GM23338 (cell line): Measurements from ENCODE around the gene ICAM4. TPM values are rescaled to one million over a fixed set of nuclear protein-coding genes. Genes with fewer than 3 reads are reported as not detected.

Experiments used
- ATAC-seq: fragments of 200-7000 bp; cut with Tn5 transposase; 3 replicates; pipeline ENCODE4 v1.9.1; 2020
- DNase-seq: peaks from one replicate; pipeline ENCODE4 v3.0.0-alpha.2; 2015; ENCODE audit warnings: low spot score
- H2AFZ ChIP-seq: fragments of 200-600 bp; sonication (generic); 2 replicates; pipeline ENCODE4 v1.8.0; 2016; ENCODE audit warnings: antibody characterized with exemption, mild to moderate bottlenecking, moderate library complexity
- H3F3A ChIP-seq: fragments of 200-600 bp; sonication (generic); replicated peaks from 2 replicates; pipeline ENCODE4 v1.8.0; 2017; ENCODE audit warnings: antibody characterized with exemption, mixed run types, low read depth
- H3K27ac ChIP-seq: fragments of 200-600 bp; sonication (generic); 2 replicates; pipeline ENCODE4 v1.6.1; 2016; ENCODE audit warnings: low read depth
- H3K27me3 ChIP-seq: fragments of 200-600 bp; sonication (generic); 2 replicates; pipeline ENCODE4 v1.8.0; 2016; ENCODE audit warnings: mild to moderate bottlenecking, mixed run types, moderate library complexity; ENCODE audit not compliant: insufficient read depth
- H3K36me3 ChIP-seq: fragments of 200-600 bp; sonication (generic); 2 replicates; pipeline ENCODE4 v1.8.0; 2016; ENCODE audit warnings: mild to moderate bottlenecking; ENCODE audit not compliant: insufficient read depth
- H3K4me1 ChIP-seq: fragments of 200-600 bp; sonication (generic); 2 replicates; pipeline ENCODE4 v1.8.0; 2016; ENCODE audit warnings: mild to moderate bottlenecking, moderate library complexity; ENCODE audit not compliant: insufficient read depth
- H3K4me2 ChIP-seq: fragments of 200-600 bp; sonication (generic); 2 replicates; pipeline ENCODE4 v1.7.1; 2017; ENCODE audit warnings: mixed run types
- H3K4me3 ChIP-seq: fragments of 200-600 bp; sonication (generic); 2 replicates; pipeline ENCODE4 v1.6.1; 2016; ENCODE audit warnings: mixed run types
- H3K79me2 ChIP-seq: fragments of 200-600 bp; sonication (generic); replicated peaks from 2 replicates; pipeline ENCODE4 v1.8.0; 2017; ENCODE audit warnings: mild to moderate bottlenecking; ENCODE audit not compliant: insufficient read depth
- H3K9me2 ChIP-seq: fragments of 200-600 bp; sonication (generic); 2 replicates; pipeline ENCODE4 v1.8.0; 2017; ENCODE audit not compliant: insufficient read depth
- H4K20me1 ChIP-seq: fragments of 200-600 bp; sonication (generic); replicated peaks from 2 replicates; pipeline ENCODE4 v1.8.0; 2017; ENCODE audit warnings: mild to moderate bottlenecking; ENCODE audit not compliant: insufficient read depth
- H3K27ac Mint-ChIP-seq: 2 replicates; pipeline ENCODE4 v1.8.0; 2020; ENCODE audit warnings: inconsistent platforms, mild to moderate bottlenecking, moderate library complexity, mixed read lengths
- H3K27me3 Mint-ChIP-seq: 3 replicates; pipeline ENCODE4 v1.8.0; 2022; ENCODE audit warnings: low read depth, mild to moderate bottlenecking, moderate library complexity, mixed read lengths, inconsistent platforms; ENCODE audit not compliant: insufficient read depth, poor library complexity
- H3K36me3 Mint-ChIP-seq: 3 replicates; pipeline ENCODE4 v1.8.0; 2021; ENCODE audit warnings: low read depth, mild to moderate bottlenecking, inconsistent platforms, moderate library complexity, mixed read lengths
- H3K4me1 Mint-ChIP-seq: 3 replicates; pipeline ENCODE4 v1.8.0; 2020; ENCODE audit warnings: mild to moderate bottlenecking, inconsistent platforms, mixed read lengths
- H3K4me3 Mint-ChIP-seq: 3 replicates; pipeline ENCODE4 v1.8.0; 2021; ENCODE audit warnings: moderate library complexity, mild to moderate bottlenecking, inconsistent platforms, mixed read lengths
- H3K9me3 Mint-ChIP-seq: 3 replicates; pipeline ENCODE4 v1.8.0; 2020; ENCODE audit warnings: moderate library complexity, mild to moderate bottlenecking, inconsistent platforms, mixed read lengths
- EZH2 ChIP-seq: fragments of 200-600 bp; sonication (generic); IDR thresholded peaks from one replicate; pipeline ENCODE4 v1.8.0; 2017; ENCODE audit warnings: antibody characterized with exemption, mild to moderate bottlenecking, low read depth; ENCODE audit not compliant: unreplicated experiment
- EZH2phosphoT487 ChIP-seq: fragments of 200-600 bp; sonication (generic); IDR thresholded peaks from one replicate; pipeline ENCODE4 v1.8.1; 2018; ENCODE audit warnings: antibody characterized with exemption; ENCODE audit not compliant: unreplicated experiment
- JUNB ChIP-seq: IDR thresholded peaks from one replicate; pipeline ENCODE4 v1.6.1; 2016; ENCODE audit warnings: antibody characterized with exemption; ENCODE audit not compliant: unreplicated experiment
- ZNF114 ChIP-seq: fragments of 250-450 bp; sonication (Bioruptor Pico); IDR thresholded peaks from 2 replicates; pipeline ENCODE4 v1.5.0; 2020; ENCODE audit warnings: mild to moderate bottlenecking, moderate library complexity
- ZNF331 ChIP-seq: fragments of 250-450 bp; sonication (Bioruptor Pico); IDR thresholded peaks from 2 replicates; pipeline ENCODE4 v1.5.0; 2020; ENCODE audit warnings: low read depth, mild to moderate bottlenecking, moderate library complexity
- polyA plus RNA-seq: library from polyadenylated mRNA; unstranded; fragments of >200 nt; fragmentation: Nextera tagmentation; extraction: Ambion mirVana; gene quantifications from 2 replicates; pipeline ENCODE4 v1.2.1, GENCODE V29; 2016
- total RNA-seq: library from RNA; depleted of rRNA; stranded (reverse); fragments of >200 nt; shearing (Covaris generic); gene quantifications from 2 replicates; pipeline ENCODE4 v1.2.3, GENCODE V29; 2014
- TF ChIP-seq, protein P1 (sequence below): fragments of 250-450 bp; sonication (Bioruptor Pico); IDR thresholded peaks from 2 replicates; pipeline ENCODE4 v1.5.0; 2020; ENCODE audit warnings: mild to moderate bottlenecking, moderate library complexity
- TF ChIP-seq, protein P2 (sequence below): IDR thresholded peaks from one replicate; pipeline ENCODE4 v1.6.1; 2018; ENCODE audit warnings: antibody characterized with exemption; ENCODE audit not compliant: unreplicated experiment
- TF ChIP-seq, protein P3 (sequence below): IDR thresholded peaks from 2 replicates; pipeline ENCODE4 v1.6.1; 2016; ENCODE audit warnings: antibody characterized with exemption

The ICAM4 gene
- total and polyA plus RNA-seq, 2 experiments from 2014 or later = 0.81 to 1.0 TPM

DNA sequence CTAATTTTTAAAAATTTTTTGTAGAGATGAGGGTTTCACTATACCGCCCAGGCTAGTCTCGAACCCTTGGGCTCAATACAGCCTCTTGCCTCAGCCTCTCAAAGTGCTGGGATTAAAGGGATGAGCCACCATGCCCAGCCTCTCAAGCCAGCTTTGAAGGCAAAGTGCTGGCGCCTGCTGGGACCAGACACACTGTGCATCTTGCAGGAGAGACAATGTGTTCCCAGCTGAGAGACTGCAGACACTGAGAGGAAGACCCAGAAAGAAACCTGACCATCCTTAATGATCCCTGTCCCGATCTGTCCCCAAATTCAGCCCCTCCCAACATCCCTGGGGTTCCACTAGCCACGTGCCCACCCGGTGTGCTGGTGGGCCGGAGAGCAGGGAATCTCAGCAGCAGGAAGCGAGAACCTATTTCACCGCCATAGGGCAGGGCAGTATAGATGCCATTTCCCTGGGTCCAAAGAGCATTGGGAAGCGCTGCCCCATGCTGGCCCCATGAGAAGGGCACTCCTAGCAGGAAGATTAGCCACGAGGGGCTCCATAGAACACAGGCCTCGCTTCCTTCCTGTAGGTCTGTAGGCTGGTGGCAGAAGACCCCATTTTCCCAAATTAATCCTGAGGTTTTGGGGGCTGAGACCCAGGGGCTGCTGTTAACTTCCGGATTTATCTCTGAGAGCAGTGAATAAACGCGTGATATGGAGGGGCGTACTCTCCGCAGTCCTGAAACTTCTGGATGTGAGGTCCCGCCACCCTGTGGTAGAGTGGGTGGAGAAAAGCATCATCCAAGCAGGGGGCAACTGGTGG is 45.6 kb downstream of the ICAM4 start:
- Mint-ChIP-seq H3K4me3 (peak overlapping the region; percentile 98), H3K27me3 (peaks cover 17% of the 10 kb centered on the region), H3K9me3 (no peaks in the 10 kb centered on the region), H3K27ac (peak overlapping the region; percentile 97), H3K36me3 (peaks cover 32% of the 10 kb centered on the region), H3K4me1 (peaks cover 11% of the 10 kb centered on the region)
- H4K20me1 ChIP-seq = peaks cover 20% of the 10 kb centered on the region
- H3K27me3 ChIP-seq = no peaks in the 10 kb centered on the region
- H3K4me1 ChIP-seq = peaks cover 13% of the 10 kb centered on the region; the same call in 1 of the 2 replicates
- H3K4me3 ChIP-seq = peak overlapping the region; percentile 99
- no peaks in the 10 kb centered on the region; the same call in 1 of the 2 replicates for H3F3A ChIP-seq
- H3K36me3 ChIP-seq = peaks cover 11% of the 10 kb centered on the region; the same call in 1 of the 2 replicates
- H3K79me2 ChIP-seq = peaks cover 33% of the 10 kb centered on the region
- DNase-seq (no peak), ATAC-seq (peak; percentile 0; the same call in 1 of the 3 replicates)
- H3K4me2 ChIP-seq = peak overlapping the region; percentile 93
- no peak overlapping the region for H3K27ac ChIP-seq
- no peak overlapping the region for H2AFZ ChIP-seq
- H3K9me2 ChIP-seq = no peaks in the 10 kb centered on the region
- TF ChIP-seq, protein P1, sequence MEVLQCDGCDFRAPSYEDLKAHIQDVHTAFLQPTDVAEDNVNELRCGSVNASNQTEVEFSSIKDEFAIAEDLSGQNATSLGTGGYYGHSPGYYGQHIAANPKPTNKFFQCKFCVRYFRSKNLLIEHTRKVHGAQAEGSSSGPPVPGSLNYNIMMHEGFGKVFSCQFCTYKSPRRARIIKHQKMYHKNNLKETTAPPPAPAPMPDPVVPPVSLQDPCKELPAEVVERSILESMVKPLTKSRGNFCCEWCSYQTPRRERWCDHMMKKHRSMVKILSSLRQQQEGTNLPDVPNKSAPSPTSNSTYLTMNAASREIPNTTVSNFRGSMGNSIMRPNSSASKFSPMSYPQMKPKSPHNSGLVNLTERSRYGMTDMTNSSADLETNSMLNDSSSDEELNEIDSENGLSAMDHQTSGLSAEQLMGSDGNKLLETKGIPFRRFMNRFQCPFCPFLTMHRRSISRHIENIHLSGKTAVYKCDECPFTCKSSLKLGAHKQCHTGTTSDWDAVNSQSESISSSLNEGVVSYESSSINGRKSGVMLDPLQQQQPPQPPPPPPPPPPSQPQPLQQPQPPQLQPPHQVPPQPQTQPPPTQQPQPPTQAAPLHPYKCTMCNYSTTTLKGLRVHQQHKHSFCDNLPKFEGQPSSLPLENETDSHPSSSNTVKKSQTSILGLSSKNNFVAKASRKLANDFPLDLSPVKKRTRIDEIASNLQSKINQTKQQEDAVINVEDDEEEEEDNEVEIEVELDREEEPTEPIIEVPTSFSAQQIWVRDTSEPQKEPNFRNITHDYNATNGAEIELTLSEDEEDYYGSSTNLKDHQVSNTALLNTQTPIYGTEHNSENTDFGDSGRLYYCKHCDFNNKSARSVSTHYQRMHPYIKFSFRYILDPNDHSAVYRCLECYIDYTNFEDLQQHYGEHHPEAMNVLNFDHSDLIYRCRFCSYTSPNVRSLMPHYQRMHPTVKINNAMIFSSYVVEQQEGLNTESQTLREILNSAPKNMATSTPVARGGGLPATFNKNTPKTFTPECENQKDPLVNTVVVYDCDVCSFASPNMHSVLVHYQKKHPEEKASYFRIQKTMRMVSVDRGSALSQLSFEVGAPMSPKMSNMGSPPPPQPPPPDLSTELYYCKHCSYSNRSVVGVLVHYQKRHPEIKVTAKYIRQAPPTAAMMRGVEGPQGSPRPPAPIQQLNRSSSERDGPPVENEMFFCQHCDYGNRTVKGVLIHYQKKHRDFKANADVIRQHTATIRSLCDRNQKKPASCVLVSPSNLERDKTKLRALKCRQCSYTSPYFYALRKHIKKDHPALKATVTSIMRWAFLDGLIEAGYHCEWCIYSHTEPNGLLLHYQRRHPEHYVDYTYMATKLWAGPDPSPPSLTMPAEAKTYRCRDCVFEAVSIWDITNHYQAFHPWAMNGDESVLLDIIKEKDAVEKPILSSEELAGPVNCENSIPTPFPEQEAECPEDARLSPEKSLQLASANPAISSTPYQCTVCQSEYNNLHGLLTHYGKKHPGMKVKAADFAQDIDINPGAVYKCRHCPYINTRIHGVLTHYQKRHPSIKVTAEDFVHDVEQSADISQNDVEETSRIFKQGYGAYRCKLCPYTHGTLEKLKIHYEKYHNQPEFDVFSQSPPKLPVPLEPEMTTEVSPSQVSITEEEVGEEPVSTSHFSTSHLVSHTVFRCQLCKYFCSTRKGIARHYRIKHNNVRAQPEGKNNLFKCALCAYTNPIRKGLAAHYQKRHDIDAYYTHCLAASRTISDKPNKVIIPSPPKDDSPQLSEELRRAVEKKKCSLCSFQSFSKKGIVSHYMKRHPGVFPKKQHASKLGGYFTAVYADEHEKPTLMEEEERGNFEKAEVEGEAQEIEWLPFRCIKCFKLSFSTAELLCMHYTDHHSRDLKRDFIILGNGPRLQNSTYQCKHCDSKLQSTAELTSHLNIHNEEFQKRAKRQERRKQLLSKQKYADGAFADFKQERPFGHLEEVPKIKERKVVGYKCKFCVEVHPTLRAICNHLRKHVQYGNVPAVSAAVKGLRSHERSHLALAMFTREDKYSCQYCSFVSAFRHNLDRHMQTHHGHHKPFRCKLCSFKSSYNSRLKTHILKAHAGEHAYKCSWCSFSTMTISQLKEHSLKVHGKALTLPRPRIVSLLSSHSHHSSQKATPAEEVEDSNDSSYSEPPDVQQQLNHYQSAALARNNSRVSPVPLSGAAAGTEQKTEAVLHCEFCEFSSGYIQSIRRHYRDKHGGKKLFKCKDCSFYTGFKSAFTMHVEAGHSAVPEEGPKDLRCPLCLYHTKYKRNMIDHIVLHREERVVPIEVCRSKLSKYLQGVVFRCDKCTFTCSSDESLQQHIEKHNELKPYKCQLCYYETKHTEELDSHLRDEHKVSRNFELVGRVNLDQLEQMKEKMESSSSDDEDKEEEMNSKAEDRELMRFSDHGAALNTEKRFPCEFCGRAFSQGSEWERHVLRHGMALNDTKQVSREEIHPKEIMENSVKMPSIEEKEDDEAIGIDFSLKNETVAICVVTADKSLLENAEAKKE = no peak
- TF ChIP-seq ZNF331 (CRISPR knock-in tag) (no peak), ZNF114 (CRISPR knock-in tag) (no peak), EZH2 (no peak), JUNB (no peak), EZH2phosphoT487 (no peak)
- TF ChIP-seq, protein P2, sequence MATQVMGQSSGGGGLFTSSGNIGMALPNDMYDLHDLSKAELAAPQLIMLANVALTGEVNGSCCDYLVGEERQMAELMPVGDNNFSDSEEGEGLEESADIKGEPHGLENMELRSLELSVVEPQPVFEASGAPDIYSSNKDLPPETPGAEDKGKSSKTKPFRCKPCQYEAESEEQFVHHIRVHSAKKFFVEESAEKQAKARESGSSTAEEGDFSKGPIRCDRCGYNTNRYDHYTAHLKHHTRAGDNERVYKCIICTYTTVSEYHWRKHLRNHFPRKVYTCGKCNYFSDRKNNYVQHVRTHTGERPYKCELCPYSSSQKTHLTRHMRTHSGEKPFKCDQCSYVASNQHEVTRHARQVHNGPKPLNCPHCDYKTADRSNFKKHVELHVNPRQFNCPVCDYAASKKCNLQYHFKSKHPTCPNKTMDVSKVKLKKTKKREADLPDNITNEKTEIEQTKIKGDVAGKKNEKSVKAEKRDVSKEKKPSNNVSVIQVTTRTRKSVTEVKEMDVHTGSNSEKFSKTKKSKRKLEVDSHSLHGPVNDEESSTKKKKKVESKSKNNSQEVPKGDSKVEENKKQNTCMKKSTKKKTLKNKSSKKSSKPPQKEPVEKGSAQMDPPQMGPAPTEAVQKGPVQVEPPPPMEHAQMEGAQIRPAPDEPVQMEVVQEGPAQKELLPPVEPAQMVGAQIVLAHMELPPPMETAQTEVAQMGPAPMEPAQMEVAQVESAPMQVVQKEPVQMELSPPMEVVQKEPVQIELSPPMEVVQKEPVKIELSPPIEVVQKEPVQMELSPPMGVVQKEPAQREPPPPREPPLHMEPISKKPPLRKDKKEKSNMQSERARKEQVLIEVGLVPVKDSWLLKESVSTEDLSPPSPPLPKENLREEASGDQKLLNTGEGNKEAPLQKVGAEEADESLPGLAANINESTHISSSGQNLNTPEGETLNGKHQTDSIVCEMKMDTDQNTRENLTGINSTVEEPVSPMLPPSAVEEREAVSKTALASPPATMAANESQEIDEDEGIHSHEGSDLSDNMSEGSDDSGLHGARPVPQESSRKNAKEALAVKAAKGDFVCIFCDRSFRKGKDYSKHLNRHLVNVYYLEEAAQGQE = no peak
- TF ChIP-seq, protein P3, sequence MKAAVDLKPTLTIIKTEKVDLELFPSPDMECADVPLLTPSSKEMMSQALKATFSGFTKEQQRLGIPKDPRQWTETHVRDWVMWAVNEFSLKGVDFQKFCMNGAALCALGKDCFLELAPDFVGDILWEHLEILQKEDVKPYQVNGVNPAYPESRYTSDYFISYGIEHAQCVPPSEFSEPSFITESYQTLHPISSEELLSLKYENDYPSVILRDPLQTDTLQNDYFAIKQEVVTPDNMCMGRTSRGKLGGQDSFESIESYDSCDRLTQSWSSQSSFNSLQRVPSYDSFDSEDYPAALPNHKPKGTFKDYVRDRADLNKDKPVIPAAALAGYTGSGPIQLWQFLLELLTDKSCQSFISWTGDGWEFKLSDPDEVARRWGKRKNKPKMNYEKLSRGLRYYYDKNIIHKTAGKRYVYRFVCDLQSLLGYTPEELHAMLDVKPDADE = no peak
